ENCODE data around the gene CCNH.

Gene CCNH

GRCh38 chr5:87392801-87393200 lies 19.9 kb downstream of the CCNH start:
- Mint-ChIP-seq H3K36me3 (ENCODE audit: low read depth) (peaks cover 94% of the 10 kb centered on the region), H3K27me3 (no peaks in the 10 kb centered on the region), H3K4me1 (ENCODE audit: low read depth) (peaks cover 30% of the 10 kb centered on the region), H3K27ac (no peak overlapping the region), H3K4me3 (no peak overlapping the region), H3K9me3 (no peaks in the 10 kb centered on the region)

GRCh38 chr5:87392170-87392569 lies 20.6 kb downstream of the CCNH start:
- no peaks in the 10 kb centered on the region for H3K9me3 Mint-ChIP-seq
- H3K4me3 Mint-ChIP-seq, result no peak overlapping the region
- H3K4me1 Mint-ChIP-seq (ENCODE audit: low read depth), result peaks cover 30% of the 10 kb centered on the region
- H3K27ac Mint-ChIP-seq, result no peak overlapping the region
- H3K36me3 Mint-ChIP-seq (ENCODE audit: low read depth), result peaks cover 93% of the 10 kb centered on the region
- no peaks in the 10 kb centered on the region for H3K27me3 Mint-ChIP-seq

GRCh38 chr5:87390576-87391199 lies 22.0 kb downstream of the CCNH start:
- H3K27ac Mint-ChIP-seq, result peak overlapping the region; percentile 49

GRCh38 chr5:87390075-87390474 lies 22.7 kb downstream of the CCNH start:
- peaks cover 15% of the 10 kb centered on the region for H3K4me1 Mint-ChIP-seq (ENCODE audit: low read depth)
- H3K27ac Mint-ChIP-seq, result no peak overlapping the region
- peaks cover 92% of the 10 kb centered on the region for H3K36me3 Mint-ChIP-seq (ENCODE audit: low read depth)

More at GRCh38 chr5:87390576-87391199, 22.0 kb downstream of the CCNH start:
- H3K4me1 Mint-ChIP-seq (ENCODE audit: low read depth), result peaks cover 21% of the 10 kb centered on the region
- H3K4me3 Mint-ChIP-seq, result no peak overlapping the region
- H3K36me3 Mint-ChIP-seq (ENCODE audit: low read depth), result peaks cover 96% of the 10 kb centered on the region
- H3K27me3 Mint-ChIP-seq, result no peaks in the 10 kb centered on the region
- no peaks in the 10 kb centered on the region for H3K9me3 Mint-ChIP-seq

GRCh38 chr5:87389296-87390034 lies 23.3 kb downstream of the CCNH start:
- Mint-ChIP-seq H3K27me3 (no peaks in the 10 kb centered on the region), H3K4me3 (no peak overlapping the region), H3K36me3 (ENCODE audit: low read depth) (peaks cover 86% of the 10 kb centered on the region), H3K4me1 (ENCODE audit: low read depth) (peaks cover 15% of the 10 kb centered on the region), H3K27ac (no peak overlapping the region), H3K9me3 (no peaks in the 10 kb centered on the region)

More at GRCh38 chr5:87390075-87390474, 22.7 kb downstream of the CCNH start:
- no peaks in the 10 kb centered on the region for H3K9me3 Mint-ChIP-seq
- H3K27me3 Mint-ChIP-seq, result no peaks in the 10 kb centered on the region
- no peak overlapping the region for H3K4me3 Mint-ChIP-seq

GRCh38 chr5:87388129-87388528 lies 24.6 kb downstream of the CCNH start:
- Mint-ChIP-seq H3K27ac (no peak overlapping the region), H3K36me3 (ENCODE audit: low read depth) (peaks cover 83% of the 10 kb centered on the region), H3K4me1 (ENCODE audit: low read depth) (peaks cover 15% of the 10 kb centered on the region), H3K27me3 (no peaks in the 10 kb centered on the region), H3K9me3 (no peaks in the 10 kb centered on the region), H3K4me3 (no peak overlapping the region)

- peaks cover 72% of the 10 kb centered on the region for H3K36me3 Mint-ChIP-seq (ENCODE audit: low read depth)
- H3K4me1 Mint-ChIP-seq (ENCODE audit: low read depth), result peaks cover 13% of the 10 kb centered on the region
- H3K4me3 Mint-ChIP-seq, result no peak overlapping the region
- H3K27ac Mint-ChIP-seq, result no peak overlapping the region
- no peaks in the 10 kb centered on the region for H3K9me3 Mint-ChIP-seq
- no peaks in the 10 kb centered on the region for H3K27me3 Mint-ChIP-seq
These were observed 26.9 kb downstream of the CCNH start for GRCh38 chr5:87385802-87386201.

GRCh38 chr5:87383216-87383615 lies 29.5 kb downstream of the CCNH start:
- no peaks in the 10 kb centered on the region for H3K27me3 Mint-ChIP-seq
- H3K36me3 Mint-ChIP-seq (ENCODE audit: low read depth), result peaks cover 69% of the 10 kb centered on the region
- H3K4me1 Mint-ChIP-seq (ENCODE audit: low read depth), result no peaks in the 10 kb centered on the region
- H3K27ac Mint-ChIP-seq, result no peak overlapping the region
- no peaks in the 10 kb centered on the region for H3K9me3 Mint-ChIP-seq
- no peak overlapping the region for H3K4me3 Mint-ChIP-seq

GRCh38 chr5:87382224-87382623 lies 30.5 kb downstream of the CCNH start:
- no peaks in the 10 kb centered on the region for H3K9me3 Mint-ChIP-seq
- no peak overlapping the region for H3K27ac Mint-ChIP-seq
- H3K4me1 Mint-ChIP-seq (ENCODE audit: low read depth), result no peaks in the 10 kb centered on the region
- H3K36me3 Mint-ChIP-seq (ENCODE audit: low read depth), result peaks cover 67% of the 10 kb centered on the region
- H3K27me3 Mint-ChIP-seq, result no peaks in the 10 kb centered on the region
- H3K4me3 Mint-ChIP-seq, result no peak overlapping the region

GRCh38 chr5:87372705-87373104 lies 40.0 kb downstream of the CCNH start:
- Mint-ChIP-seq H3K9me3 (no peaks in the 10 kb centered on the region), H3K27me3 (no peaks in the 10 kb centered on the region), H3K36me3 (ENCODE audit: low read depth) (peaks cover 45% of the 10 kb centered on the region), H3K27ac (no peak overlapping the region), H3K4me1 (ENCODE audit: low read depth) (no peaks in the 10 kb centered on the region), H3K4me3 (no peak overlapping the region)

- no peaks in the 10 kb centered on the region for H3K9me3 Mint-ChIP-seq
- peaks cover 6% of the 10 kb centered on the region for H3K4me1 Mint-ChIP-seq (ENCODE audit: low read depth)
- H3K27me3 Mint-ChIP-seq, result no peaks in the 10 kb centered on the region
- H3K36me3 Mint-ChIP-seq (ENCODE audit: low read depth), result peaks cover 54% of the 10 kb centered on the region
- H3K4me3 Mint-ChIP-seq, result no peak overlapping the region
- no peak overlapping the region for H3K27ac Mint-ChIP-seq
These were observed 43.3 kb downstream of the CCNH start for GRCh38 chr5:87369431-87369830.

- H3K36me3 Mint-ChIP-seq (ENCODE audit: low read depth), result peaks cover 49% of the 10 kb centered on the region
- H3K4me1 Mint-ChIP-seq (ENCODE audit: low read depth), result peaks cover 10% of the 10 kb centered on the region
- no peak overlapping the region for H3K4me3 Mint-ChIP-seq
- H3K9me3 Mint-ChIP-seq, result no peaks in the 10 kb centered on the region
- H3K27ac Mint-ChIP-seq, result no peak overlapping the region
- no peaks in the 10 kb centered on the region for H3K27me3 Mint-ChIP-seq
These were observed 44.1 kb downstream of the CCNH start for GRCh38 chr5:87368601-87369000.

GRCh38 chr5:87367243-87367642 lies 45.5 kb downstream of the CCNH start:
- H3K36me3 Mint-ChIP-seq (ENCODE audit: low read depth), result peaks cover 44% of the 10 kb centered on the region
- H3K4me3 Mint-ChIP-seq, result no peak overlapping the region
- no peaks in the 10 kb centered on the region for H3K27me3 Mint-ChIP-seq
- no peak overlapping the region for H3K27ac Mint-ChIP-seq
- H3K4me1 Mint-ChIP-seq (ENCODE audit: low read depth), result peaks cover 10% of the 10 kb centered on the region
- H3K9me3 Mint-ChIP-seq, result no peaks in the 10 kb centered on the region

- Mint-ChIP-seq H3K4me3 (no peak overlapping the region), H3K9me3 (no peaks in the 10 kb centered on the region), H3K27ac (no peak overlapping the region), H3K4me1 (ENCODE audit: low read depth) (peaks cover 19% of the 10 kb centered on the region), H3K27me3 (no peaks in the 10 kb centered on the region), H3K36me3 (ENCODE audit: low read depth) (peaks cover 48% of the 10 kb centered on the region)
These were observed 51.1 kb downstream of the CCNH start for GRCh38 chr5:87361536-87362213.

GRCh38 chr5:87361031-87361445 lies 51.7 kb downstream of the CCNH start:
- Mint-ChIP-seq H3K9me3 (no peaks in the 10 kb centered on the region), H3K4me1 (ENCODE audit: low read depth) (peaks cover 19% of the 10 kb centered on the region), H3K27me3 (no peaks in the 10 kb centered on the region), H3K27ac (no peak overlapping the region), H3K36me3 (ENCODE audit: low read depth) (peaks cover 47% of the 10 kb centered on the region), H3K4me3 (no peak overlapping the region)

Data from stimulated activated naive CD8-positive, alpha-beta T cell treated with anti-CD3 and anti-CD28 coated beads, Interleukin-15, Interleukin-2, amounts not matched to agents 100 ng/mL and 50 ng/mL, for 24 hours (primary cell).